Measurements from ENCODE around the gene GNAL. TPM values are rescaled to one million over a fixed set of nuclear protein-coding genes. Genes with fewer than 3 reads are reported as not detected.

Gene GNAL
- total RNA-seq, 1 donor from 2014 or later, result 5.1 TPM

- ATAC-seq (peak; percentile 34), DNase-seq (ENCODE audit: missing footprints) (no peak)
- intact Hi-C loops (cut with DNase I), result loop anchor here (10.0 kb wide), 1 partner anchor 53 kb away; no protein-coding TSS in a partner anchor
These were observed 62.5 kb downstream of the GNAL start for GRCh38 chr18:11751341-11752115.

DNA sequence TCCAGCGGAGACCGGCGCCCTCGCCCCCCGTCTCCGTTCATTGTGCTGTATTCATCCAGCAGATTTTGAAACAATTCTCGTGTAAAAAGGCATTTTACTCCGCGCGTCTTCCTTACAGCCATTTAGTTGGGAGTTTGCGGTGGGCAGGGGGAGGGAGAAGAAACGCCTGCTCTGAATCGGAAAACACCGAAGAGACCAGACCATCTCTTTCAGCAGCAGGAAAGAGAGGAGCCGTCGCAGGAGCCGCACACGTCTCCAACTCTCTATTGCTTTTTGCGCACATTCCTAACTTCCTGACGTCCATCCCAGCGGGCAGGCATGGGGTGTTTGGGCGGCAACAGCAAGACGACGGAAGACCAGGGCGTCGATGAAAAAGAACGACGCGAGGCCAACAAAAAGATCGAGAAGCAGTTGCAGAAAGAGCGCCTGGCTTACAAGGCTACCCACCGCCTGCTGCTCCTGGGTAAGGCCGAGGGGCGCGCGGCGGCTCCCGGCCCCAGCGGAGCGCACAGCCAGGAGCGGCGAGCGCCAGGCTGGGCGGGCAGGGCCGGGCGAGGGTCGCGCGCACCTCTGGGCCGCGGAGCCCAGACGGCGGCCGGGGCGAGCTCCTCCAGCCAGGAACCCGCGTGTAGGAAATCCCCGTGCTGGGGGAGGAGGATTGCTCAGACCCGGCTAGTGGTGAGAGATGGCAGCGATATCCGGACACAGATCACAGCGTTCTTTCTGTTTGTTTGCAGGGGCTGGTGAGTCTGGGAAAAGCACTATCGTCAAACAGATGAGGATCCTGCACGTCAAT lies 63.2 kb downstream of the GNAL start:
- intact Hi-C loops (cut with DNase I), result loop anchor here (10.0 kb wide), 1 partner anchor 52 kb away; no protein-coding TSS in a partner anchor
- ATAC-seq (no peak), DNase-seq (ENCODE audit: missing footprints) (no peak)

DNA sequence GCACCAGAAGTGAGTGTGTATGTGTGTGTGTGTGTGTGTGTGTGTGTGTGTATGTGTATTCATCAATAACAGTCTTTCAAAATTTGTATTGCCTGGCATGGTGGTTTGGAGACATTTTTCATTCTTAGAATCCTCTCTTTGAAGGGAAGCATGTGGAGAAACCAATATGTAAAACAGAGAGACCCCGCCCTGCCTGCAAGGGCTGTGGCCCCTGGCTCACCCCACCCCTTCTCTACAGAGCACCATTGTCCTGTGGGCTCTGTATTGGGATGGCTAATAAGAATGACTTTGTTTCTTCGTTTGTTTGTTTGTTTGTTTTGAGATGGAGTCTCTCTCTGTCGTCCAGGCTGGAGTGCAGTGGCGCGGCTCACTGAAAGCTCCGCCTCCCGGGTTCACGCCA lies 65.9 kb downstream of the GNAL start:
- ATAC-seq (no peak), DNase-seq (ENCODE audit: missing footprints) (no peak)
- intact Hi-C loops (cut with DNase I), result loop anchor here (10.0 kb wide), 1 partner anchor 50 kb away; no protein-coding TSS in a partner anchor

DNA sequence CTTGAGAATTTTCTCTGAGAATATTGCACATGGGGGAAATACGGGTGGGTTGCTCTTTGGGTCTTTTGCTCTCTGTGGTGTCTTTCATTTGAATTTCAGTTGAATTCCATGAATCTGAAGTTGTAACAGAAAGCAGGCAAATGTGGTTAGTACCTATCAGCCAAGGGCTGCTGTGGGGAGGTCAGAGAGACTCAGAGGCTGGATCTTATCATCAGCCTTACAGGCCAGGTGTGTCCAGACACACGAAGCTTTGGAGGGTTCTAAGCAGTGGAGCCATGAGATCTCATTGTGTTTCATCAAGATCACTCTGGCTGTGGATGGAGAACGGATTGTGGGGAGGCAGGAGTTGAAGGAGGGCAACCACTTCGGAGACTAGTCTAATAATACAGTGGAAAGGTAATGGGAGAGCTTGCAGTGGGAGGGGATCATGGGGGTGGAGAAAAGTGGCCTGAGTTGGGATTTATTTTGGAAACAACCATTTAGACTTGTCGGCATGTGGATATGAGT lies 68.1 kb downstream of the GNAL start:
- intact Hi-C loops (cut with DNase I), result loop anchor here (10.0 kb wide), 1 partner anchor 48 kb away; no protein-coding TSS in a partner anchor
- no peak for ATAC-seq
- no peak for DNase-seq (ENCODE audit: missing footprints)

- intact Hi-C loops (cut with DNase I), result loop anchor here (10.0 kb wide), 1 partner anchor 45 kb away; no protein-coding TSS in a partner anchor
- ATAC-seq, result no peak
- no peak for DNase-seq (ENCODE audit: missing footprints)
These were observed 70.4 kb downstream of the GNAL start for GRCh38 chr18:11759456-11759855.

DNA sequence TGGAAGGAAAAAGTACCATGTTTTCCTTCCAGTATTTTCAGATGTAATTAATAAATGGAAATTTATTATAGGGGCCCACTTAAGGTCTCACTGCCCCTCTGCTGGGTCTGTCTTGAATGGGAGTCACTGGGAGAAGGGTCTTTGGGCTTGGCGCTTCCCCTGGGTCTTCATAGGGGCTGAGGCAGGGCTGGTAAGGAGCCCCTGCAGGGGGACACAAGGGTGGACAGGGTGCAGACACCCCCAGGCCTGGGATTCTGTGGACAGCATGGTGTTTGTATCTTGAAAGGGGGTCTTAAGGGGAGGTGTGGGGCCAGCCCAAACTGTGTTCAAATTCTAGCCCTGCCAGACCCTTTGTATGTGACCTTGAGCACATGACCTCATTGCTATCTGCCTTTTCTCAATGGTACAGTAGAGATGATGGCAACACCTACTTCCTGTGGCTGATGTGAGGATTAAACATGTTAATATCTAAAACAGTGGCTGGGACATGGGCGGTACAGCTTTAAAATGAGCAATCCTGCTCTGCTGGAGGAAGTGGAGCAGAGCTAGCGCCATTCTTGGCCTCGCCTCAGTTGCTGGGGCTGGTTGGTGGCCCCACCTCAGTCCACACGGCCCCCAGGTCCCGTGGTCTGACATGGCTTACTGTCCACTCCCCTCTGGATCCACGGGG lies 71.6 kb downstream of the GNAL start:
- intact Hi-C loops (cut with DNase I), result no loop called here
- ATAC-seq, result peak; percentile 5
- no peak for DNase-seq (ENCODE audit: missing footprints)

GRCh38 chr18:11761553-11761952 lies 72.5 kb downstream of the GNAL start:
- no peak for DNase-seq (ENCODE audit: missing footprints)
- ATAC-seq, result no peak
- intact Hi-C loops (cut with DNase I), result no loop called here

DNA sequence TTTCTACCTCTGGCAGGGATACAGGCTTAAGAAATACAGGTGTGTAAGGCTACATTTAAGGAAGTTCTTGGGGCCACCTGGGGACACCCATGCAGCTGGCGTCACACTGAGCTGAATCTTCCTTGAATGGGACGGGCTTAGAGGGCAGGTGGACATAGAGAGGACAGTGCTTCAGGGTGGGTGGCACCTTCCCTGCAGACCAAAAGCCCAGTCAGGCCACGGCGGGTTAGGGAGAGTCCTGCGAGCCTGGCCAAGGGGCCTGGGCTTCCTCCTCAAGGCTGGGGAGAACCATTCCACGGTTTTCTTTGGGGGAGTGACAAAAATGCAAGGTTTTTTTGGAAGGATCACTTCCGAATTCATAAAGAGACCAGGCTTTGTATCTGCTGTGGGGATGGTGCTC lies 73.4 kb downstream of the GNAL start:
- ATAC-seq, result no peak
- DNase-seq (ENCODE audit: missing footprints), result no peak
- intact Hi-C loops (cut with DNase I), result no loop called here

- DNase-seq (ENCODE audit: missing footprints) (no peak), ATAC-seq (no peak)
- intact Hi-C loops (cut with DNase I), result no loop called here
These were observed 78.3 kb downstream of the GNAL start for GRCh38 chr18:11767329-11767728.

GRCh38 chr18:11767935-11768334 lies 78.9 kb downstream of the GNAL start:
- no peak for ATAC-seq
- DNase-seq (ENCODE audit: missing footprints), result no peak
- intact Hi-C loops (cut with DNase I), result no loop called here

DNA sequence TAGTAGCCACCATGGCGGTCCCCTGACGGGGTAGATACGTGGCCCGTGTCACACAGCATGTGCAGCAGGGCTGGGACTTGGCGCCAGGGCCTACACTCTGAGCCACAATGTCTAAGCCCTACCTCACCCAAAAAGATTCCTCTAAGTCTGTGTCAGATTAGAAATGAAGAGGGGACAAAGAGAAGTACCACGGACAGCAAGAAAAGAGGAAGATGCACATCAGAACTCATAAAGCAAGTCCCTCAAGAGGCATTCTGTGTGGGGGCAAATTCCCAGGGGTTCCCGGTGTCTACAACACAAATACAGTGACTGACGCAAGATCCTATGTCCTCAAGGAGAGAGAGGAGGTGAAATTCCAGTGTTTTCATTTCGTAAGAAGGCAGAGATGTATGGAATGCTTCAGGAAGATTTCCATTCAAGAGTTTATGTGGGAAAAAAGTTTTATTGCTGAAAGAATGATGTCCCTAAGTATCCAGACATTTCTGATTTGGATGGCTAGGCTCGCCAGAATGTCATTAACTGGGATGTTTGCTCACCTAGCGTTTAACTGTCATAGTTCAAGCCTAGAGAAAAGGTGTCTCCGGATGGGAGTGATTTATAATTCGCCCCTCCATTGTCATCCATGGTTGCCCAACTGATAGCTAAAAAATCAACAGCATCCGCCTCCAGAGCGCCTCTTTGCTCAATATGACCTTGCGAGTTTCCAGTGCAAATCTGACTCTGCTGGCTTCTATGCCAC lies 86.5 kb downstream of the GNAL start:
- intact Hi-C loops (cut with DNase I), result no loop called here
- no peak for DNase-seq (ENCODE audit: missing footprints)
- no peak for ATAC-seq

DNA sequence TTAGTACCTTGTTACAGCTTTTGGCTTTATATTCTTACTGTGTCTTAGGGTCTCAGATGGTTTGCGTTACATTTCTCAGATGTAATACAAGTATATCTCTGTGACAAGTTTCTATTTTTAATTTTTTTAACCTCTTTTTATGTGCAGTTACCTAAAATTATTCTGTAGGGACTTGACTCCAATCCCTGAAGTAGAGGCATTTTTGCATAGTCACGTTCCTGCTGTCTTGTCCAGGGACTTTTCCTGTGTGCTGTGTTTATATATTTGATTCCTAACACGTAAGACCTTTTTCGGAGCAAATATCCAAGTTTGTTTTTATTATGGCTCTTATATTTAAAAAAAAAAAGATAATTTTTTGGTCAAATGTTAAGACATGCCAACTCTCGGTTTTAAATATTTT lies 91.0 kb downstream of the GNAL start:
- ATAC-seq, result no peak

DNA sequence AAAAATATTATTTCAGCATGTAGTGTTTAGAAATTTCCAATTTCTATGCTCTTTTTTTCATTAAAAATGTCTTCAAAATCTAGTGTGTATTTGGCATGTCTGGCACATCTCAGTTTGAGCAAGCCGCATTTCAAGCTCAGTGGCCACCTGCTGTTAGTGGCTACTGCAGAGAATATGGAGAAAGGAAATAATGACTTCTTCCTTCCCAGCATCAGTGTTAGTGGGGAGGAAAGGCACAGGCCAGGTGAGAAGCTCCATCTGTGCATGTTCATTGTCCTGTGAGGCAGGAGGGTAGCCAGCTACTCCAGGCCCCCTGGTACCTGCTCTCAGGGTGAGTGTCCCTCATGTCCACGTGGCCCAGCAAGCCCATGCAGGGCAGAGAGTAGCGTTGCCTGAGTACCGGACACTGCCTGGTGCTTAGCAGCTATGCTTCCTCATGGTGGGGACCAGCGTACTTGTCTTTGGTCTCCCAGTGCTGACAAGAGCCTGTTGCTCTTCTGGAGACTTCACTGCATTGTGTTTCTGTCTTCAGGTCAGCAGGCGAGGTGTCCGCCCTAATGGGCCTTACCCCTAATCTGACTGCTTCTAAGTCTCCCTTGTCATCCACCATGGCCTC lies 94.8 kb downstream of the GNAL start:
- intact Hi-C loops (cut with DNase I), result no loop called here
- DNase-seq (ENCODE audit: missing footprints) (no peak), ATAC-seq (no peak)

More for the DNA sequence above, 91.0 kb downstream of the GNAL start:
- DNase-seq (ENCODE audit: missing footprints), result no peak
- intact Hi-C loops (cut with DNase I), result no loop called here

- ATAC-seq, result no peak
- DNase-seq (ENCODE audit: missing footprints), result no peak
- intact Hi-C loops (cut with DNase I), result no loop called here
These were observed 95.7 kb downstream of the GNAL start for GRCh38 chr18:11784674-11785304.

- DNase-seq (ENCODE audit: missing footprints), result no peak
- ATAC-seq, result no peak
- intact Hi-C loops (cut with DNase I), result no loop called here
These were observed 96.5 kb downstream of the GNAL start for GRCh38 chr18:11785444-11786055.

GRCh38 chr18:11789716-11790510 lies 100.8 kb downstream of the GNAL start:
- DNase-seq (ENCODE audit: missing footprints) (no peak), ATAC-seq (no peak)
- intact Hi-C loops (cut with DNase I), result no loop called here

All from Right ventricle myocardium inferior (tissue), 1 donor.